ENCODE data around the gene NOP10.
"Not testable (repeated sequence)": the region's sequence is repeated elsewhere in the genome, so short reads cannot be mapped to it uniquely, and the experiment has no call there.

DNA sequence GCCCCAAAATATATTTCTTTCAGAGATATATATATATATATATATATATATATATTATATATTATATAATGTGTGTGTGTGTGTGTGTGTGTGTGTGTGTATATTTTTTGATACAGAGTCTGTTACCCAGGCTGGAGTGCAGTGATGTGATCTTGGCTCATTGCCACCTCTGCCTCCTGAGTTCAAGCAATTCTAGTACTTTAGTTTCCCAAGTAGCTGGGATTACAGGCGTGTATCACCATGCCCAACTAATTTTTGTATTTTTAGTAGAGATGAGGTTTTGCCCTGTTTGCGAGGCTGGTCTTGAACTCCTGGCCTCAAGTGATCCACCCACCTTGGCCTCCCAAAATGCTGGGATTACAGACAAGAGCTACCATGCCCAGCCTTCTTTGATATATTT lies 32.6 kb upstream of the NOP10 start:
- not testable (repeated sequence) for TF ChIP-seq POLR2A, EP300 (IDR thresholded peaks at IDR 0.05)
- TF ChIP-seq, protein P1, sequence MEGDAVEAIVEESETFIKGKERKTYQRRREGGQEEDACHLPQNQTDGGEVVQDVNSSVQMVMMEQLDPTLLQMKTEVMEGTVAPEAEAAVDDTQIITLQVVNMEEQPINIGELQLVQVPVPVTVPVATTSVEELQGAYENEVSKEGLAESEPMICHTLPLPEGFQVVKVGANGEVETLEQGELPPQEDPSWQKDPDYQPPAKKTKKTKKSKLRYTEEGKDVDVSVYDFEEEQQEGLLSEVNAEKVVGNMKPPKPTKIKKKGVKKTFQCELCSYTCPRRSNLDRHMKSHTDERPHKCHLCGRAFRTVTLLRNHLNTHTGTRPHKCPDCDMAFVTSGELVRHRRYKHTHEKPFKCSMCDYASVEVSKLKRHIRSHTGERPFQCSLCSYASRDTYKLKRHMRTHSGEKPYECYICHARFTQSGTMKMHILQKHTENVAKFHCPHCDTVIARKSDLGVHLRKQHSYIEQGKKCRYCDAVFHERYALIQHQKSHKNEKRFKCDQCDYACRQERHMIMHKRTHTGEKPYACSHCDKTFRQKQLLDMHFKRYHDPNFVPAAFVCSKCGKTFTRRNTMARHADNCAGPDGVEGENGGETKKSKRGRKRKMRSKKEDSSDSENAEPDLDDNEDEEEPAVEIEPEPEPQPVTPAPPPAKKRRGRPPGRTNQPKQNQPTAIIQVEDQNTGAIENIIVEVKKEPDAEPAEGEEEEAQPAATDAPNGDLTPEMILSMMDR (IDR thresholded peaks at IDR 0.05): not testable (repeated sequence)

All from upper lobe of left lung (tissue), 4 donors.